ENCODE measurements around the gene VTCN1. TPM values are rescaled to one million over a fixed set of nuclear protein-coding genes. Genes with fewer than 3 reads are reported as not detected.
A peak's percentile ranks its signal among the peaks of the same experiment; 100 is the strongest.

Gene VTCN1
- total RNA-seq, 1 experiment from 2014 or later, result not detected

GRCh38 chr1:117209094-117209493 lies 1.6 kb downstream of the VTCN1 start:
- no peak for DNase-seq (ENCODE audit: low read depth)

- DNase-seq (ENCODE audit: low read depth), result no peak
Observed at GRCh38 chr1:117208580-117208979, 2.1 kb downstream of the VTCN1 start.

GRCh38 chr1:117205368-117205767 lies 5.4 kb downstream of the VTCN1 start:
- no peak for DNase-seq (ENCODE audit: low read depth)

DNA sequence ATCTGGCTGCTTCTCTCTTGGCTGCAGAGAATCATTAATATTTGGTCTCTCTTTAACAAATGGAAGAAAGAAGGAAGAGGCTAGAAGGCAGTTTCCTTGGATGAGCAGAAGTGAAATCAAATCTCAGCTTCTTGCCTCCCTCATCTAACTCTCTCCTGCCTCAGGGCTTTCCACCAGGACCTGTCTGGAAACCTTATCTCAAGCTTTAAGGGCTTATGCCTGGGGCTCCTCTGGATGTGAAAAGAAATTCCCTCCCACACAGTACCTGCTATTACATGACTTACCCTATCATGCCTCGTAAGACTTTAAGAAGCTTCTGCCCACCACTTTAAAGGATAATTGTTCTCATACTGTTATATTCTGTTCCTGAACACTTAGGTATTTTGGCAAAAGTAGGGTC lies 8.9 kb downstream of the VTCN1 start:
- no peak for DNase-seq (ENCODE audit: low read depth)

- DNase-seq (ENCODE audit: low read depth), result no peak
Observed at GRCh38 chr1:117198097-117198496, 12.6 kb downstream of the VTCN1 start.

- no peak for DNase-seq (ENCODE audit: low read depth)
Observed at GRCh38 chr1:117189726-117190125, 21.0 kb downstream of the VTCN1 start.

- no peak for DNase-seq (ENCODE audit: low read depth)
Observed at GRCh38 chr1:117188816-117189437, 21.8 kb downstream of the VTCN1 start.

DNA sequence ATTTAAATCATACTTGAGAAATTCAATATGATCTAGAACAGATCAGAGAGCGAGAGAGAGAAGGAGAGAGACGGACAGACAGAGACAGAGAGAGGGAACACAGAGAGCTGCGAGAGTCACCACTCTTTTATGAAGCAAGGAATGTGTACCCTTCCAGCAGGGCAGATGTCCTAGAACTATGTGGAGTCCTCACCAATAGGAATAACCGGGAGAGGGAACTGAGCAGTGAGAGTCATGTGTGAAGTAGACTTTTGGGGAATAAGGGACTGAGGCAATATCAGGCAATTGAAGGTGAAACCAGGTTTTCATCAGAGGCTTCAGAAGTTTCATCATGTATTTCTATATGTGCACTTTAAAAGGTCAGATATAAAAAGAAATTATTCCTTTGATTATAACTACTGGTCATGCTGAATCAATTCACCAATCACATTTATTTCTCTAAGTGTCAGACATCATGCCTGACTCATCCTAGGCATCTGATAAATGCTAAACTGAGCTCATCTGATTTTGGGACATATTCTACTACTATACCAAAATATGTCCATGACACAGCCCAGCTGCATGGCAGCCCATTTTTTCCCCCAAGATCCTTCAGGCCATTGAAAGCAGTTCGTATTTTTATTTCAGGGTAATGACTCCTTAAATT lies 22.4 kb downstream of the VTCN1 start:
- DNase-seq (ENCODE audit: low read depth), result no peak

DNA sequence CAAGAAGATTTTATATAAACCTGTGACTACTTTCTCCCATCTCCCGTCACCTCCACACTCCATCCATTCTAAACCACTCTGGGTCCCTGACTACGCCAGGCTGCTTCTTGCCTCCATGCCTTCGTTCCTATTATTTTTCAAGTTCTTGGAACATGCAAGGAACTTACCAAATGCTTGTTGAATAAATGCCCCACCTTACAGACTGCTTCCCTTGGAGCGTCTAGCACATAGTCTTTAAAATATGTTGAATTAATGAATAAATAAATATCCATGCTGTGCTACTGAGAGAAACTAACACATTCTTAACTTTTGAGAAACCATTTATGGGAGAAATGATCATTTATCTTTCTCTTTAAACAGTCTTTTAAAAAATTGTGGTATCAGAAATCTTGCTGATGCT lies 27.6 kb downstream of the VTCN1 start:
- no peak for DNase-seq (ENCODE audit: low read depth)

GRCh38 chr1:117182319-117182718 lies 28.4 kb downstream of the VTCN1 start:
- no peak for DNase-seq (ENCODE audit: low read depth)

GRCh38 chr1:117181630-117182041 lies 29.1 kb downstream of the VTCN1 start:
- no peak for DNase-seq (ENCODE audit: low read depth)

DNA sequence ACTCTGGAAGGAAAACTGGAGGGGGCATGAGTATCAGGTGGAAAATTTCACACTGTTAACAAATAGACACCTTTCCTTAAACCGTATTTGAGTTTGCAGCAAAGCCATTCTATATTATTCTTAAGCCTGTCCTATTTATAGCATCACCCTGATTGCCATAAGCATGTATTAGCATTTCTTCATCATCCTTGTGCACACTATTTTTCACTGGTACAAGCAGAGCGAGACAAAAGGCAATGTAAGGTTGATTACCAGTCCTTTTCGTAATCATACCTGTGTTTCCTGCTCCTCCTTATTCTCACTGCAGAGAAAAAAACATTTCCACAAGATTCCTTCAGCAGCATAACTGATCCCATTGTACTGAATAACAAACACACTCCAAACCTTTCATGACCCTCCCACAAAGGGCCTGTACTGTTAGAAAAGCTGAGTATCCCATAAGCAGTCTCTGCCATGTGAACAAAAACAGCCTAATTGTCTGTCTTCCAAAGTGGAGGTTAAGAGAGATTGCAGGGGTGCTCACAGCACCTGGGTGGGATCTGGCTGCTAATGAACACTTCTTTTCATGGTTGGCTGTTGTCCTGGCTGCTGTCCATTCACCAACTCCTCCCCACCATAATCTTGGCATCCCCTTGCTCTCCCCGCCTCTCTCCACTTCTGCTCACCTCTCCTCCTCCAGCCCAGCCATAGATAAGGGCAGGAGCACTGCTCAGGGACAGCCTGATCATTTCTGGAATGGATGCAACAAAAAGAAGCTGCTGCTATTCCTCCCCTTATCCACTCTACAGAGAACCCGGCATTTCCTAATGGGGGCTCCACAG lies 30.4 kb downstream of the VTCN1 start:
- no peak for DNase-seq (ENCODE audit: low read depth)

DNA sequence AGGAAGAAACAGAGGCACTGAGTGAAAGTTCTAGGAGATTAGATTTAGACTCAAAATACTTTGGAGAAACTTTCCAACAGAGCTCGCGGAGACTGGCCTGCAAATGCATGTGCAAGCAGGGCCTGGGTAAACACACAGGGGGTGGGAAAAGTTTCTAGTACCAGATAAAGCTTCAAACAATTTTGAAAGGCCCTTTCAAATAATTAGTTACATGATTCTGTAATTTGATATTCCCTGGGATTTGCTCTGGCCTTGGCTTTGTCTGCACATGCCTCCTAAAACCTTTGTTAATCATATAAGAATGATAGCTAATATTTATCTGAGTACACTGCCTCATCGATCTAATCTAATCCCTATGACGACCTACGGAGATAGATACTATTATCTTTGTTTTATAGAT lies 31.3 kb downstream of the VTCN1 start:
- DNase-seq (ENCODE audit: low read depth), result no peak

- DNase-seq (ENCODE audit: low read depth), result no peak
Observed at GRCh38 chr1:117178756-117179155, 32.0 kb downstream of the VTCN1 start.

GRCh38 chr1:117177376-117177775 lies 33.4 kb downstream of the VTCN1 start:
- DNase-seq (ENCODE audit: low read depth), result no peak

DNA sequence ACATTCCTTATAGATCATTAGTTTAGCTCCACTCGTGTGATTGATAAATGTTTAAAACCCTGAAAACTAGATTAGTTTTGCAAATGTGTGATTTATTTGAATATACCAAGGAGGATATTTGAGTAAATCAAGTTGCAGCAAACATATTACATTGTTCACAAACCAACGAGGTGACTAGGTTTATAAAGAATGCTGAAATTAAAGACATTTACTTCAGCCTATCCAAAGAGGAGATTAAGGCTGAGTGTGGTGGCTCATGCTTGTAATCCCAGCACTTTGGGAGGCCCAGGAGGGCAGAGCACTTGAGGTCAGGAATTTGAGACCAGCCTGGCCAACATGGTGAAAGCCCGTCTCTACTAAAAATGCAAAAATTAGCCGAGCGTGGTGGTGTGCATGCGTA lies 34.1 kb downstream of the VTCN1 start:
- DNase-seq (ENCODE audit: low read depth), result no peak

DNA sequence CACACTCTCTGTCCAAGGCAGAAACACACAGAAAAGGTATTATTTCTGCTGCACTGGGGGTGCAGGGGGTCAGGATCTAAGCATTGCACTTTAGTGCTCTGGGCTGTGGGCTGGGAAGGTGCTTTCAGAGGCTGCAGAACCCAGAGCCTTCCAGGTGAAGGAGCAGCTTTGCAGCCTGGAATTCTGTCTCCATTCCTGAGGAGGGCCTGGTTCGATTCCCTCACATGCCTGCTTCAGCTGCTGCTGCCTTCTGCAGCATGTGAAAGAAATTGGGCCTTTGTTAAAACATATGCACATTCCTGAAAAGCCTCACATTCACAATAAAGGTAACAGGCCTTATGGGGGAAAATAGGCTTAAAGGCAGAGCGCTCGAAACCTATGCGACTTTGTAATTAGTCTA lies 35.9 kb downstream of the VTCN1 start:
- DNase-seq (ENCODE audit: low read depth), result no peak

- DNase-seq (ENCODE audit: low read depth), result no peak
Observed at GRCh38 chr1:117173691-117174090, 37.0 kb downstream of the VTCN1 start.

- DNase-seq (ENCODE audit: low read depth), result no peak
Observed at GRCh38 chr1:117173006-117173405, 37.7 kb downstream of the VTCN1 start.

GRCh38 chr1:117171900-117172511 lies 38.7 kb downstream of the VTCN1 start:
- DNase-seq (ENCODE audit: low read depth), result no peak

GRCh38 chr1:117169871-117170596 lies 40.7 kb downstream of the VTCN1 start:
- DNase-seq (ENCODE audit: low read depth), result no peak

- DNase-seq (ENCODE audit: low read depth), result peak; percentile 36
Observed at GRCh38 chr1:117167402-117167801, 43.3 kb downstream of the VTCN1 start.
